HUES64 (cell line): ENCODE data around the gene PTCRA.
"Not testable (repeated sequence)": the region's sequence is repeated elsewhere in the genome, so short reads cannot be mapped to it uniquely, and the experiment has no call there.

Experiments used
- H3K27ac ChIP-seq: 2 replicates; pipeline ENCODE4 v1.7.0; 2013; ENCODE audit warnings: low read depth, low read length, inconsistent platforms
- H3K27me3 ChIP-seq: 2 replicates; pipeline ENCODE4 v1.6.1; 2013; ENCODE audit warnings: mild to moderate bottlenecking, low read length; ENCODE audit not compliant: insufficient read depth
- H3K36me3 ChIP-seq: 2 replicates; pipeline ENCODE4 v1.6.1; 2013; ENCODE audit warnings: mild to moderate bottlenecking, low read length; ENCODE audit not compliant: insufficient read depth
- H3K4me1 ChIP-seq: 2 replicates; pipeline ENCODE4 v1.6.1; 2013; ENCODE audit warnings: mild to moderate bottlenecking, low read length, moderate library complexity; ENCODE audit not compliant: insufficient read depth
- H3K4me3 ChIP-seq: 2 replicates; pipeline ENCODE4 v1.5.1; 2013; ENCODE audit warnings: mild to moderate bottlenecking, low read length, moderate library complexity
- H3K9ac ChIP-seq: 2 replicates; pipeline ENCODE4 v1.6.1; 2013; ENCODE audit warnings: mild to moderate bottlenecking, low read depth, low read length
- H3K9me3 ChIP-seq: 2 replicates; pipeline ENCODE4 v1.6.1; 2013; ENCODE audit warnings: low read depth, low read length; ENCODE audit not compliant: insufficient read depth
- WGBS: fragments of 150-250, 120-280 bp; methylation state at CpG from one replicate; pipeline ENCODE4 v1.1.7; 2013; ENCODE audit warnings: missing lambda C conversion rate; 5-methylcytosine and 5-hydroxymethylcytosine counted together

Gene PTCRA

GRCh38 chr6:42932412-42932811, 16.6 kb downstream of the PTCRA start:
- peaks cover 55% of the 10 kb centered on the region for H3K36me3 ChIP-seq
- no peaks in the 10 kb centered on the region for H3K27me3 ChIP-seq
- no peak overlapping the region for H3K4me3 ChIP-seq
- no peaks in the 10 kb centered on the region for H3K4me1 ChIP-seq
- no peak overlapping the region for H3K27ac ChIP-seq
- H3K9me3 ChIP-seq = no peaks in the 10 kb centered on the region
- H3K9ac ChIP-seq = no peak overlapping the region
- WGBS = 97% methylated on average over 2 of the region's 3 CpGs

GRCh38 chr6:42933205-42933604, 17.4 kb downstream of the PTCRA start:
- Histone ChIP-seq H3K9ac (no peak overlapping the region), H3K27ac (no peak overlapping the region), H3K4me1 (no peaks in the 10 kb centered on the region), H3K9me3 (no peaks in the 10 kb centered on the region), H3K36me3 (peaks cover 63% of the 10 kb centered on the region), H3K4me3 (no peak overlapping the region), H3K27me3 (no peaks in the 10 kb centered on the region)
- 86% methylated on average over 3 of the region's 3 CpGs for WGBS

- Histone ChIP-seq H3K9me3 (no peaks in the 10 kb centered on the region), H3K4me1 (no peaks in the 10 kb centered on the region), H3K27me3 (no peaks in the 10 kb centered on the region), H3K27ac (no peak overlapping the region), H3K36me3 (peaks cover 80% of the 10 kb centered on the region), H3K9ac (no peak overlapping the region), H3K4me3 (no peak overlapping the region)
- WGBS = 94% methylated on average over 7 of the region's 7 CpGs
Measured at GRCh38 chr6:42935322-42935721, 19.5 kb downstream of the PTCRA start.

- Histone ChIP-seq H3K9ac (no peak overlapping the region), H3K36me3 (peaks cover 87% of the 10 kb centered on the region), H3K27me3 (no peaks in the 10 kb centered on the region), H3K27ac (no peak overlapping the region), H3K9me3 (no peaks in the 10 kb centered on the region), H3K4me1 (no peaks in the 10 kb centered on the region), H3K4me3 (no peak overlapping the region)
- WGBS = 95% methylated on average over 11 of the region's 11 CpGs
Measured at GRCh38 chr6:42936398-42936797, 20.5 kb downstream of the PTCRA start.

- H3K36me3 ChIP-seq = peaks cover 82% of the 10 kb centered on the region
- H3K9ac ChIP-seq = no peak overlapping the region
Measured at GRCh38 chr6:42937548-42938427, 21.9 kb downstream of the PTCRA start.

GRCh38 chr6:42938428-42938796, 22.6 kb downstream of the PTCRA start:
- no peaks in the 10 kb centered on the region for H3K9me3 ChIP-seq
- WGBS = 83% methylated on average over 5 of the region's 5 CpGs
- no peak overlapping the region for H3K4me3 ChIP-seq
- no peaks in the 10 kb centered on the region for H3K27me3 ChIP-seq
- no peaks in the 10 kb centered on the region for H3K4me1 ChIP-seq
- H3K36me3 ChIP-seq = peaks cover 76% of the 10 kb centered on the region
- H3K27ac ChIP-seq = no peak overlapping the region
- no peak overlapping the region for H3K9ac ChIP-seq

More at GRCh38 chr6:42937548-42938427, 21.9 kb downstream of the PTCRA start:
- Histone ChIP-seq H3K4me1 (no peaks in the 10 kb centered on the region), H3K27ac (no peak overlapping the region), H3K4me3 (no peak overlapping the region), H3K9me3 (no peaks in the 10 kb centered on the region), H3K27me3 (no peaks in the 10 kb centered on the region)
- 96% methylated on average over 13 of the region's 13 CpGs for WGBS

- 87% methylated on average over 9 of the region's 9 CpGs for WGBS
- Histone ChIP-seq H3K36me3 (peaks cover 77% of the 10 kb centered on the region), H3K9ac (no peak overlapping the region), H3K27me3 (no peaks in the 10 kb centered on the region), H3K9me3 (no peaks in the 10 kb centered on the region), H3K4me1 (no peaks in the 10 kb centered on the region), H3K4me3 (no peak overlapping the region), H3K27ac (no peak overlapping the region)
Measured at GRCh38 chr6:42938987-42939809, 23.3 kb downstream of the PTCRA start.

- Histone ChIP-seq H3K4me3 (no peak overlapping the region), H3K9ac (no peak overlapping the region), H3K9me3 (no peaks in the 10 kb centered on the region), H3K4me1 (no peaks in the 10 kb centered on the region), H3K36me3 (peaks cover 72% of the 10 kb centered on the region), H3K27ac (no peak overlapping the region), H3K27me3 (no peaks in the 10 kb centered on the region)
- WGBS = 89% methylated on average over 4 of the region's 4 CpGs
Measured at GRCh38 chr6:42939810-42940167, 23.9 kb downstream of the PTCRA start.

- Histone ChIP-seq H3K9ac (no peak overlapping the region), H3K36me3 (peaks cover 64% of the 10 kb centered on the region), H3K9me3 (no peaks in the 10 kb centered on the region), H3K27me3 (no peaks in the 10 kb centered on the region), H3K4me1 (no peaks in the 10 kb centered on the region), H3K4me3 (no peak overlapping the region), H3K27ac (no peak overlapping the region)
- WGBS = 100% methylated on average over 4 of the region's 6 CpGs
Measured at GRCh38 chr6:42940493-42941045, 24.7 kb downstream of the PTCRA start.

GRCh38 chr6:42941356-42941755, 25.5 kb downstream of the PTCRA start:
- H3K4me1 ChIP-seq, H3K4me3 ChIP-seq, H3K27ac ChIP-seq, H3K9ac ChIP-seq, H3K9me3 ChIP-seq, H3K27me3 ChIP-seq: not testable (repeated sequence)
- H3K36me3 ChIP-seq = peaks cover 56% of the 10 kb centered on the region
- WGBS = 97% methylated on average over 5 of the region's 5 CpGs

GRCh38 chr6:42942444-42942843, 26.6 kb downstream of the PTCRA start:
- H3K27ac ChIP-seq = no peak overlapping the region
- H3K4me3 ChIP-seq = no peak overlapping the region
- H3K27me3 ChIP-seq = no peaks in the 10 kb centered on the region
- no peak overlapping the region for H3K9ac ChIP-seq
- H3K36me3 ChIP-seq = peaks cover 45% of the 10 kb centered on the region
- 94% methylated on average over 6 of the region's 7 CpGs for WGBS
- H3K4me1 ChIP-seq = no peaks in the 10 kb centered on the region
- no peaks in the 10 kb centered on the region for H3K9me3 ChIP-seq
